SHP77 treated with DMSO at 0.1 percent for 48 hours (cell line): ENCODE results near the gene CD101.
A peak's percentile ranks its signal among the peaks of the same experiment; 100 is the strongest.
"Not testable (repeated sequence)": the region's sequence is repeated elsewhere in the genome, so short reads cannot be mapped to it uniquely, and the experiment has no call there.

Source experiments
- DNase-seq: peaks from one replicate; lab custom pipeline; 2025; lab: John Stamatoyannopoulos, UW

CD101 gene

GRCh38 chr1:117001254-117001927 is at the start of gene CD101:
Gene CD101 (plus strand): TSS chr1:117001760. CDS start chr1:117001818, 58 bp downstream.
- no peak for DNase-seq

- no peak for DNase-seq
These were observed 48.8 kb upstream of the CD101 start for GRCh38 chr1:116952738-116953275.

- peak; percentile 17 for DNase-seq
These were observed 47.1 kb upstream of the CD101 start for GRCh38 chr1:116954440-116954839.

GRCh38 chr1:116956378-116956777 is 45.2 kb upstream of the CD101 start:
- DNase-seq = peak; percentile 30

- DNase-seq = no peak
These were observed 43.9 kb upstream of the CD101 start for GRCh38 chr1:116957646-116958045.

GRCh38 chr1:116958110-116958509 is 43.5 kb upstream of the CD101 start:
- DNase-seq = no peak

GRCh38 chr1:116958977-116959376 is 42.6 kb upstream of the CD101 start:
- no peak for DNase-seq

- no peak for DNase-seq
These were observed 40.0 kb upstream of the CD101 start for GRCh38 chr1:116961606-116962005.

GRCh38 chr1:116962987-116963639 is 38.4 kb upstream of the CD101 start:
- DNase-seq = no peak

GRCh38 chr1:116966791-116967190 is 34.8 kb upstream of the CD101 start:
- DNase-seq = no peak

GRCh38 chr1:116968724-116969123 is 32.8 kb upstream of the CD101 start:
- no peak for DNase-seq

GRCh38 chr1:116971258-116971860 is 30.2 kb upstream of the CD101 start:
- DNase-seq = no peak

GRCh38 chr1:116971965-116972673 is 29.4 kb upstream of the CD101 start:
- no peak for DNase-seq

GRCh38 chr1:116972674-116973030 is 28.9 kb upstream of the CD101 start:
- DNase-seq = no peak

GRCh38 chr1:116980309-116980708 is 21.3 kb upstream of the CD101 start:
- not testable (repeated sequence) for DNase-seq

GRCh38 chr1:116981521-116982037 is 20.0 kb upstream of the CD101 start:
- no peak for DNase-seq

GRCh38 chr1:116982319-116983004 is 19.1 kb upstream of the CD101 start:
- no peak for DNase-seq

- DNase-seq = no peak
These were observed 18.4 kb upstream of the CD101 start for GRCh38 chr1:116983112-116983511.

GRCh38 chr1:116983678-116984077 is 17.9 kb upstream of the CD101 start:
- no peak for DNase-seq

- no peak for DNase-seq
These were observed 17.0 kb upstream of the CD101 start for GRCh38 chr1:116984406-116985160.
